Neural crest cell (in vitro differentiated cells): Measurements from ENCODE around the gene SNX9. TPM values are rescaled to one million over a fixed set of nuclear protein-coding genes. Genes with fewer than 3 reads are reported as not detected.

Source experiments
- DNase-seq: peaks from one replicate; pipeline ENCODE4 v3.0.0; 2021; ENCODE audit warnings: low read depth, mixed read lengths, low spot score
- H3K27ac Mint-ChIP-seq: one replicate; pipeline ENCODE4 v1.8.0; 2021; ENCODE audit warnings: mild to moderate bottlenecking, mixed read lengths; ENCODE audit not compliant: unreplicated experiment
- H3K27me3 Mint-ChIP-seq: 2 replicates; pipeline ENCODE4 v1.8.0; 2021; ENCODE audit warnings: low read depth, mild to moderate bottlenecking, mixed read lengths
- H3K36me3 Mint-ChIP-seq: 2 replicates; pipeline ENCODE4 v1.8.0; 2021; ENCODE audit warnings: low read depth, mild to moderate bottlenecking, mixed read lengths
- H3K4me1 Mint-ChIP-seq: 2 replicates; pipeline ENCODE4 v1.8.0; 2021; ENCODE audit warnings: mixed read lengths
- H3K4me3 Mint-ChIP-seq: one replicate; pipeline ENCODE4 v1.8.0; 2021; ENCODE audit warnings: mild to moderate bottlenecking, mixed read lengths
- H3K9me3 Mint-ChIP-seq: 2 replicates; pipeline ENCODE4 v1.8.0; 2021; ENCODE audit warnings: mixed read lengths
- total RNA-seq: library from RNA; stranded (reverse); gene quantifications from 2 replicates; pipeline ENCODE4 v1.2.1, GENCODE V29; 2021
- TF ChIP-seq, protein P1 (sequence below): fragments of 200-600 bp; sonication (generic); conservative IDR thresholded peaks from 2 replicates; pipeline ENCODE4 v1.5.0; 2021; ENCODE audit warnings: antibody characterized with exemption, mild to moderate bottlenecking

The SNX9 gene
- total RNA-seq, 1 donor from 2014 or later: 18.1 TPM

- no peaks in the 10 kb centered on the region for H3K4me1 Mint-ChIP-seq
- H3K36me3 Mint-ChIP-seq: peaks cover 18% of the 10 kb centered on the region
- H3K27me3 Mint-ChIP-seq: no peaks in the 10 kb centered on the region
- no peak overlapping the region for H3K27ac Mint-ChIP-seq
- no peak for DNase-seq
- TF ChIP-seq, protein P1, sequence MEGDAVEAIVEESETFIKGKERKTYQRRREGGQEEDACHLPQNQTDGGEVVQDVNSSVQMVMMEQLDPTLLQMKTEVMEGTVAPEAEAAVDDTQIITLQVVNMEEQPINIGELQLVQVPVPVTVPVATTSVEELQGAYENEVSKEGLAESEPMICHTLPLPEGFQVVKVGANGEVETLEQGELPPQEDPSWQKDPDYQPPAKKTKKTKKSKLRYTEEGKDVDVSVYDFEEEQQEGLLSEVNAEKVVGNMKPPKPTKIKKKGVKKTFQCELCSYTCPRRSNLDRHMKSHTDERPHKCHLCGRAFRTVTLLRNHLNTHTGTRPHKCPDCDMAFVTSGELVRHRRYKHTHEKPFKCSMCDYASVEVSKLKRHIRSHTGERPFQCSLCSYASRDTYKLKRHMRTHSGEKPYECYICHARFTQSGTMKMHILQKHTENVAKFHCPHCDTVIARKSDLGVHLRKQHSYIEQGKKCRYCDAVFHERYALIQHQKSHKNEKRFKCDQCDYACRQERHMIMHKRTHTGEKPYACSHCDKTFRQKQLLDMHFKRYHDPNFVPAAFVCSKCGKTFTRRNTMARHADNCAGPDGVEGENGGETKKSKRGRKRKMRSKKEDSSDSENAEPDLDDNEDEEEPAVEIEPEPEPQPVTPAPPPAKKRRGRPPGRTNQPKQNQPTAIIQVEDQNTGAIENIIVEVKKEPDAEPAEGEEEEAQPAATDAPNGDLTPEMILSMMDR: no peak
- peaks cover 11% of the 10 kb centered on the region for H3K9me3 Mint-ChIP-seq
- H3K4me3 Mint-ChIP-seq: no peak overlapping the region
Observed at GRCh38 chr6:157959451-157960227, 136.6 kb downstream of the SNX9 start.

DNA sequence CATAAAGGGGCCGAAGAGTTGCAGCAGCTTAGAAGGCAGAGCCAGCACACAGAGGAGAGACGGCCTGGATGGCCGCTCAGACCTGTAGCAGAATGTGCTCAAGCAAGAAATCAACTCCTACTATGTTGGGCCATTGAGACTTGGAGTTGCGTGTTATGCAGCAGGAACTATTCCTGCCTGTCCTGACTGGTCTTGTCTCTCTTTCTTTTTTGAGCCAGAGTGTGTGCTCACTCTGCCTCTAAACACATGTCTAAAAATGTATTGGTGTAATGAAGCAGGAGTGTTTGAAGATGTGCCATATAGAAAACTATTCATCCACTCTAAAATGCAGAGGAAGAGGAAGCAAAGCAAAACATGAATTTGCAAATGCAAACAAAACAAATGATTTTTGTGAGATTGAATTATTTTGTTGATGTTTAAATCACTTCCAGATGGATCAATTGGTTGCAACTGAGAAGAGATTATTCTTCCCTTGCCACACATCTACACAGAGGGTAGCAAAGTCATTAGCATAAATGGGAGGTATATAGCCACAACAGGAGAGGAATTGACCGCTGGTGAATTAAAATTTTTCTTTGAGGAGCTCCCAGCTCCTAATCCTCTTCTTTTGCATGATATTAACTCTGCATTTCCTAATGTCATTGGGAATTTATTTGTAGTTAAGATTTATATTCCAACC, 138.2 kb downstream of the SNX9 start:
- no peaks in the 10 kb centered on the region for H3K4me1 Mint-ChIP-seq
- TF ChIP-seq, protein P1: no peak
- peaks cover 18% of the 10 kb centered on the region for H3K36me3 Mint-ChIP-seq
- peaks cover 11% of the 10 kb centered on the region for H3K9me3 Mint-ChIP-seq
- DNase-seq: no peak
- H3K27ac Mint-ChIP-seq: no peak overlapping the region
- no peak overlapping the region for H3K4me3 Mint-ChIP-seq
- no peaks in the 10 kb centered on the region for H3K27me3 Mint-ChIP-seq

DNA sequence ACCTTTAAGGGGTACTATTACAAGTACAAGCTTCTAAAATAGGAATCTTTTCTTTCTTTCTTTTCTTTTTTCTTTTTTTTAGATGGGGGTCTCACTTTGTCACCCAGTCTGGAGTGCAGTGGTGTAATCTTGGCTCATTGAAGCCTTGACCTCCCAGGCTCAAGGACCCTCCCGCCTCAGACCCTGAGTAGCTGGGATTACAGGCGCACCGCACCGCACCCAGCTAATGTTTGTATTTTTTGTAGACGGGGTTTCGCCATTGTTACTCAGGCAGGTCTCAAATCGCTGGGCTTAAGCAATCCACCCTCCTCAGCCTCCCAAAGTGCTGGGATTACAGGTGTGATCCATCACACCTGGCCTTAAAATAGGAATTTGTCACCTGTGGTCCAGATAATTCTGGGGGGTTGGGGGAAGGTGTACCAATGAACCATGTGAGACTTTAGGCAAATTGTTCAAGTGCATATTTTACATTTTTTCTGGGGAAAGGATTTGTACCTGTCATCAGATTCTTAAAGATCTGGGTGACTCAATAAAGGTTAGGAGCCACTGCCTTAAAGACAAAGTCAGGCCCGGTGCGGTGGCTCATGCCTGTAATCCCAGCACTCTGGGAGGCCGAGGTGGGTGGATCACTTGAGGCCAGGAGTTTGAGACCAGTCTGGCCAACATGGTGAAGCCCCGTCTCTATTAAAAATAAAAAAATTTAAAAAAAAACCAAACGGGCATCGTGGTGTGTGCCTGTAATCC, 139.0 kb downstream of the SNX9 start:
- no peak for DNase-seq
- no peak overlapping the region for H3K27ac Mint-ChIP-seq
- H3K9me3 Mint-ChIP-seq: peaks cover 11% of the 10 kb centered on the region
- H3K36me3 Mint-ChIP-seq: peaks cover 18% of the 10 kb centered on the region
- TF ChIP-seq, protein P1: no peak
- no peaks in the 10 kb centered on the region for H3K4me1 Mint-ChIP-seq
- no peaks in the 10 kb centered on the region for H3K27me3 Mint-ChIP-seq
- H3K4me3 Mint-ChIP-seq: no peak overlapping the region

GRCh38 chr6:157962601-157963302, 139.7 kb downstream of the SNX9 start:
- Mint-ChIP-seq H3K9me3 (peaks cover 11% of the 10 kb centered on the region), H3K27me3 (no peaks in the 10 kb centered on the region), H3K36me3 (peaks cover 18% of the 10 kb centered on the region), H3K27ac (no peak overlapping the region), H3K4me1 (no peaks in the 10 kb centered on the region), H3K4me3 (no peak overlapping the region)
- DNase-seq: no peak
- TF ChIP-seq, protein P1: no peak

GRCh38 chr6:157964100-157964499, 141.1 kb downstream of the SNX9 start:
- peaks cover 14% of the 10 kb centered on the region for H3K36me3 Mint-ChIP-seq
- TF ChIP-seq, protein P1: no peak
- DNase-seq: no peak
- no peak overlapping the region for H3K4me3 Mint-ChIP-seq
- H3K4me1 Mint-ChIP-seq: no peaks in the 10 kb centered on the region
- peaks cover 6% of the 10 kb centered on the region for H3K9me3 Mint-ChIP-seq
- no peaks in the 10 kb centered on the region for H3K27me3 Mint-ChIP-seq
- no peak overlapping the region for H3K27ac Mint-ChIP-seq
